B cell (primary cell): ENCODE data around the gene PLPP7. TPM values are rescaled to one million over a fixed set of nuclear protein-coding genes. Genes with fewer than 3 reads are reported as not detected.

Experiments used
- ATAC-seq: fragments of 200-7000 bp; cut with Tn5 transposase; one replicate; pipeline ENCODE4 v1.10.0; 2021; ENCODE audit warnings: low read depth, mild to moderate bottlenecking, moderate number of reproducible peaks, moderate library complexity
- CTCF ChIA-PET: fragments of 350-600 bp; sonication (Branson Sonifier 250); formaldehyde crosslinking; loops from one replicate; lab custom pipeline; 2021; ENCODE audit warnings: antibody characterized with exemption, inconsistent platforms; lab: Charles Lee
- POLR2A ChIA-PET: fragments of 350-600 bp; sonication (Branson Sonifier 250); formaldehyde crosslinking; loops from one replicate; lab custom pipeline; 2021; ENCODE audit warnings: antibody characterized with exemption; lab: Charles Lee
- DNase-seq: peaks from one replicate; pipeline ENCODE4 v3.0.0; 2013
- H2AFZ ChIP-seq: 2 replicates; pipeline ENCODE4 v1.6.1; 2012; ENCODE audit warnings: mild to moderate bottlenecking, low read depth, low read length; ENCODE audit not compliant: insufficient read depth, poor library complexity, severe bottlenecking
- H3K27ac ChIP-seq, 2 donors: 1 replicate in 1 of 2; 2 replicates in 1 of 2; pipeline ENCODE4 v1.5.1; 2012 to 2013; ENCODE audit warnings: low read length in 2 of 2, mild to moderate bottlenecking in 2 of 2, moderate library complexity in 1 of 2
- H3K27me3 ChIP-seq, 4 experiments: fragments of 200-600 bp in 1 of 4; sonication (generic) in 1 of 4; replicated peaks in 1 of 4; 1 replicate in 2 of 4; 2 replicates in 2 of 4; pipeline versions ENCODE4 v1.6.1 to v1.7.0; 2013 to 2016; ENCODE audit warnings: low read length in 3 of 4, mild to moderate bottlenecking in 2 of 4, mixed read lengths in 1 of 4, moderate library complexity in 1 of 4; ENCODE audit not compliant: insufficient read depth in 4 of 4, control insufficient read depth in 3 of 4; ENCODE audit errors: control extremely low read depth in 1 of 4
- H3K36me3 ChIP-seq, 2 experiments: replicated peaks in 1 of 2; 1 replicate in 1 of 2; 2 replicates in 1 of 2; pipeline versions ENCODE4 v1.6.1 to v1.7.1; 2013; ENCODE audit warnings: low read length in 1 of 2; ENCODE audit not compliant: insufficient read depth in 2 of 2, control insufficient read depth in 1 of 2; ENCODE audit errors: control extremely low read depth in 1 of 2, extremely low read depth in 1 of 2
- H3K4me1 ChIP-seq, 2 donors: fragments of 200-600 bp in 1 of 2; sonication (generic) in 1 of 2; 1 replicate in 1 of 2; 2 replicates in 1 of 2; pipeline versions ENCODE4 v1.5.1 to v1.6.1; 2013 to 2017; ENCODE audit warnings: low read length in 2 of 2; ENCODE audit not compliant: control insufficient read depth in 2 of 2, insufficient read depth in 2 of 2
- H3K4me2 ChIP-seq: replicated peaks from 2 replicates; pipeline ENCODE3; 2012; ENCODE audit warnings: mild to moderate bottlenecking, low read depth, low read length; ENCODE audit not compliant: poor library complexity, severe bottlenecking
- H3K4me3 ChIP-seq, 5 experiments: fragments of 200-600 bp in 1 of 5; sonication (generic) in 1 of 5; 1 replicate in 3 of 5; 2 replicates in 2 of 5; pipeline versions ENCODE4 v1.5.1 to v1.7.0; 2011 to 2016; ENCODE audit warnings: low read length in 4 of 5, mild to moderate bottlenecking in 4 of 5, low read depth in 2 of 5, control low read depth in 1 of 5, moderate library complexity in 1 of 5; ENCODE audit not compliant: insufficient read depth in 1 of 5; ENCODE audit errors: control extremely low read depth in 1 of 5, extremely low read depth in 1 of 5
- H3K79me2 ChIP-seq: fragments of 200-600 bp; sonication (generic); one replicate; pipeline ENCODE4 v1.6.0; 2016; ENCODE audit warnings: low read length; ENCODE audit not compliant: control insufficient read depth, insufficient read depth
- H3K9ac ChIP-seq: fragments of 200-600 bp; sonication (generic); 2 replicates; pipeline ENCODE4 v1.6.1; 2017; ENCODE audit warnings: mild to moderate bottlenecking, low read length, moderate library complexity
- H3K9me3 ChIP-seq, 3 donors: one replicate each; pipeline versions ENCODE4 v1.6.1 to v1.7.1; 2013; ENCODE audit warnings: low read length in 2 of 3; ENCODE audit not compliant: control insufficient read depth in 2 of 3, insufficient read depth in 1 of 3; ENCODE audit errors: control extremely low read depth in 1 of 3
- H4K20me1 ChIP-seq: 2 replicates; pipeline ENCODE4 v1.6.0; 2012; ENCODE audit warnings: mild to moderate bottlenecking, low read length; ENCODE audit not compliant: insufficient read depth, control insufficient read depth, poor library complexity, severe bottlenecking
- H3K27ac Mint-ChIP-seq: one replicate; pipeline ENCODE4 v1.8.0; 2021; ENCODE audit warnings: mixed read lengths
- H3K27me3 Mint-ChIP-seq: one replicate; pipeline ENCODE4 v1.8.0; 2021; ENCODE audit warnings: mixed read lengths
- H3K4me1 Mint-ChIP-seq: one replicate; pipeline ENCODE4 v1.8.0; 2021; ENCODE audit warnings: mixed read lengths
- H3K4me3 Mint-ChIP-seq: one replicate; pipeline ENCODE4 v1.8.0; 2021; ENCODE audit warnings: mixed read lengths
- H3K9me3 Mint-ChIP-seq: one replicate; pipeline ENCODE4 v1.8.0; 2022; ENCODE audit warnings: mixed read lengths; ENCODE audit not compliant: insufficient read depth
- WGBS: methylation state at CpG from one replicate; pipeline ENCODE4 v1.1.5; 2013; ENCODE audit warnings: missing lambda C conversion rate; ENCODE audit not compliant: insufficient coverage; 5-methylcytosine and 5-hydroxymethylcytosine counted together
- intact Hi-C: fragments of 100-400 bp; cut with micrococcal nuclease; formaldehyde crosslinking; loops from one replicate; pipeline ENCODE4 v1.10.0; 2022
- polyA plus RNA-seq: library from polyadenylated mRNA; depleted of rRNA; stranded (reverse); fragments of >200 nt; gene quantifications from 2 replicates; pipeline ENCODE4 v1.2.3, GENCODE V29; 2012
- total RNA-seq, 2 donors: library from RNA; stranded (reverse); fragments of 120-200 nt in 1 of 2; gene quantifications; 1 replicate in 1 of 2; 2 replicates in 1 of 2; pipeline versions ENCODE4 v1.2.3 to v1.2.4, GENCODE V29; 2013 to 2022
- TF ChIP-seq, protein P1 (sequence below): fragments of 200-600 bp; IDR thresholded peaks from one replicate; pipeline ENCODE4 v1.8.0; 2022; ENCODE audit warnings: antibody characterized with exemption, mild to moderate bottlenecking

The PLPP7 gene
- total and polyA plus RNA-seq, 2 donors (not counting 1 experiment from before 2014, with no cell fraction given), result 0.57 to 2.0 TPM

DNA sequence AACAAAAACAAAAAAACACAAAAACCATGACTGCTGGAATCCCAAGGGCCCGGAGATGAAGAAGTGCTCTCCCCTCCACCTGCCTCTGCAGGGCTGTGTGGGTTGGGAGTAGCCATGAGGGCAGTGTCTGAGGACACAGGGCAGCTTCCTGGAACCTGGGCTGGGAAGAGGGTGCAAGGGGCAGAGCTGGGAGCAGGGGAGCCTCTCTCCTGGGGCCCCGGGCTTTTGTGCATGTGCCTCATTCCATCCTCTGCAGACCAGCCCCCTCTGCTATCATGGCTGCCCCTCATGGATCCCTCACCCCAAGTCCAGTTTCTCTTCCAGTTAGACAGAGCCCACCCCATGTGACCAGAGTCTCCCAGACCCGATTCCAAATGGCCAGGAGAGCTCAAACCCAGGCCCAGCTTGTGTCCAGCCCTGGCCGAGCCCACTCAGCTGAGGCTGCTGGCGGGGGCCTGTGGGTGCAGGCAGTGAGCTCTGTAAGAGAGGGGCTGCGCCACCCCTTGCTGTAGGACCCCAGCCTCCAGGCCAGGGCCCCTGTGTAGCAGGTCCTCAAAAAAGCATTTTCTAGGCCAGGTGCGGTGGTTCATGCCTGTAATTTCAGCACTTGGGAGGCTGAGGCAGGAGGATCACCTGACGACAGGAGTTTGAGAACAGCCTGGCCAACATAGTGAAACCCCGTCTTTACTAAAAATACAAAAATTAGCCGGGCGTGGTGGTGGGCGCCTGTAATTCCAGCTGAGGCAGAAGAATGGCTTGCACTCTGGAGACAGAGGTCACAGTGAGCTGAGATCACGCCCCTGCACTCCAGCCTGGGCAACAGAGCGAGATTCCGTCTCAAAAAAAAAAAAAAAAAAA, 44.5 kb downstream of the PLPP7 start:
- peaks cover 4% of the 10 kb centered on the region for H3K4me1 Mint-ChIP-seq
- H3K4me3 Mint-ChIP-seq, result no peak overlapping the region
- no peaks in the 10 kb centered on the region for H3K79me2 ChIP-seq
- no peak overlapping the region for H3K9ac ChIP-seq
- no peak overlapping the region for H3K27ac ChIP-seq
- peaks cover 0 to 4% of the 10 kb centered on the region in 2 donors for H3K4me1 ChIP-seq
- H3K27me3 Mint-ChIP-seq, result no peaks in the 10 kb centered on the region
- no peak overlapping the region for H3K4me2 ChIP-seq
- no peak overlapping the region for H2AFZ ChIP-seq
- no peak overlapping the region for H3K4me3 ChIP-seq
- ChIA-PET CTCF (interaction anchor here (0.6 to 9.0 kb wide), 5 partner anchors 43 to 277 kb away, joined by 3 to 332 read pairs (median 5); partner anchors contain the start of gene PLPP7), POLR2A (interaction anchor here (0.7 kb wide), 1 partner anchor 92 kb away, joined by 12 read pairs; no protein-coding TSS in a partner anchor)
- no peaks in the 10 kb centered on the region for H4K20me1 ChIP-seq
- no peaks in the 10 kb centered on the region for H3K36me3 ChIP-seq
- DNase-seq (no peak), ATAC-seq (no peak)
- H3K27ac Mint-ChIP-seq, result no peak overlapping the region
- TF ChIP-seq, protein P1, sequence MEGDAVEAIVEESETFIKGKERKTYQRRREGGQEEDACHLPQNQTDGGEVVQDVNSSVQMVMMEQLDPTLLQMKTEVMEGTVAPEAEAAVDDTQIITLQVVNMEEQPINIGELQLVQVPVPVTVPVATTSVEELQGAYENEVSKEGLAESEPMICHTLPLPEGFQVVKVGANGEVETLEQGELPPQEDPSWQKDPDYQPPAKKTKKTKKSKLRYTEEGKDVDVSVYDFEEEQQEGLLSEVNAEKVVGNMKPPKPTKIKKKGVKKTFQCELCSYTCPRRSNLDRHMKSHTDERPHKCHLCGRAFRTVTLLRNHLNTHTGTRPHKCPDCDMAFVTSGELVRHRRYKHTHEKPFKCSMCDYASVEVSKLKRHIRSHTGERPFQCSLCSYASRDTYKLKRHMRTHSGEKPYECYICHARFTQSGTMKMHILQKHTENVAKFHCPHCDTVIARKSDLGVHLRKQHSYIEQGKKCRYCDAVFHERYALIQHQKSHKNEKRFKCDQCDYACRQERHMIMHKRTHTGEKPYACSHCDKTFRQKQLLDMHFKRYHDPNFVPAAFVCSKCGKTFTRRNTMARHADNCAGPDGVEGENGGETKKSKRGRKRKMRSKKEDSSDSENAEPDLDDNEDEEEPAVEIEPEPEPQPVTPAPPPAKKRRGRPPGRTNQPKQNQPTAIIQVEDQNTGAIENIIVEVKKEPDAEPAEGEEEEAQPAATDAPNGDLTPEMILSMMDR, result no peak
- intact Hi-C loops, result loop anchor here (10.0 kb wide), 1 partner anchor 59 kb away; the partner anchor contains the start of gene FAM78A
- H3K27me3 ChIP-seq, result peaks cover 0 to 4% (median 0%) of the 10 kb centered on the region in 4 experiments
- WGBS, result 95% methylated on average over 11 of the region's 15 CpGs
- H3K9me3 ChIP-seq, result no peaks in the 10 kb centered on the region
- no peaks in the 10 kb centered on the region for H3K9me3 Mint-ChIP-seq
